ENCODE measurements around the gene PSMB1. TPM values are rescaled to one million over a fixed set of nuclear protein-coding genes. Genes with fewer than 3 reads are reported as not detected.
"Not testable (repeated sequence)": the region's sequence is repeated elsewhere in the genome, so short reads cannot be mapped to it uniquely, and the experiment has no call there.

PSMB1 gene
- total RNA-seq, 1 donor from 2014 or later, result 420 TPM

DNA sequence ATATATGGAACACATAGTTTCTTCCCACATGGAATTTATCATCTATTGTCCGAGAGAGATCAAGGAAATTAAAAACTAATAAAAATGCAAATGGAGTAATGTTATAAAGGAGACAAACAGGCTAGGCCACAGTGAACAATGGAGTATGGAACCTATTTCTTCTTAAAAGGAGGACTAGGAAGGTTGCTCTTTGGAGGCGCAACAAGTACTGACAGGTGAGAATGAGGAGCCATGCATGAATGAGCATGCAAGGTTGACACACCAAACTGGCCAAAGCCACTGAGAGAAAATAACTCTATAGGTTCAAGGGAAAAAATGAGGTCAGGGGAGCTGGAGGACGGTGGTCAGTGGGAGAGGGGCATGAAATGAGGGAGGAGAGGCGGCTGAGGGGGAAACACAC, 40.9 kb downstream of the PSMB1 start:
- no peak overlapping the region for H3K27ac Mint-ChIP-seq
- H3K27me3 Mint-ChIP-seq (ENCODE audit: insufficient read depth, low read depth), result peaks cover 2% of the 10 kb centered on the region
- Histone ChIP-seq H3K36me3 (no peaks in the 10 kb centered on the region), H3K27ac (no peak overlapping the region), H3K9me3 (ENCODE audit: low read depth) (no peaks in the 10 kb centered on the region), H3K79me2 (ENCODE audit: low read depth) (no peaks in the 10 kb centered on the region), H3K27me3 (peaks cover 11% of the 10 kb centered on the region), H3K4me1 (no peaks in the 10 kb centered on the region), H2AFZ (replicated peaks) (no peak overlapping the region), H3K9ac (no peak overlapping the region), H3K4me2 (no peak overlapping the region), H3F3A (ENCODE audit: low read depth) (no peaks in the 10 kb centered on the region), H4K20me1 (ENCODE audit: low read depth) (no peaks in the 10 kb centered on the region), H3K4me3 (no peak overlapping the region)
- H3K4me1 Mint-ChIP-seq, result no peaks in the 10 kb centered on the region
- no peak overlapping the region for H3K4me3 Mint-ChIP-seq
- no peak for DNase-seq (ENCODE audit: low spot score)
- H3K36me3 Mint-ChIP-seq, result no peaks in the 10 kb centered on the region
- peaks cover 9% of the 10 kb centered on the region for H3K9me3 Mint-ChIP-seq
- TF ChIP-seq EZH2 (IDR thresholded peaks at IDR 0.05) (no peak), EZH2phosphoT487 (IDR thresholded peaks at IDR 0.05) (no peak)
- TF ChIP-seq, protein P1, sequence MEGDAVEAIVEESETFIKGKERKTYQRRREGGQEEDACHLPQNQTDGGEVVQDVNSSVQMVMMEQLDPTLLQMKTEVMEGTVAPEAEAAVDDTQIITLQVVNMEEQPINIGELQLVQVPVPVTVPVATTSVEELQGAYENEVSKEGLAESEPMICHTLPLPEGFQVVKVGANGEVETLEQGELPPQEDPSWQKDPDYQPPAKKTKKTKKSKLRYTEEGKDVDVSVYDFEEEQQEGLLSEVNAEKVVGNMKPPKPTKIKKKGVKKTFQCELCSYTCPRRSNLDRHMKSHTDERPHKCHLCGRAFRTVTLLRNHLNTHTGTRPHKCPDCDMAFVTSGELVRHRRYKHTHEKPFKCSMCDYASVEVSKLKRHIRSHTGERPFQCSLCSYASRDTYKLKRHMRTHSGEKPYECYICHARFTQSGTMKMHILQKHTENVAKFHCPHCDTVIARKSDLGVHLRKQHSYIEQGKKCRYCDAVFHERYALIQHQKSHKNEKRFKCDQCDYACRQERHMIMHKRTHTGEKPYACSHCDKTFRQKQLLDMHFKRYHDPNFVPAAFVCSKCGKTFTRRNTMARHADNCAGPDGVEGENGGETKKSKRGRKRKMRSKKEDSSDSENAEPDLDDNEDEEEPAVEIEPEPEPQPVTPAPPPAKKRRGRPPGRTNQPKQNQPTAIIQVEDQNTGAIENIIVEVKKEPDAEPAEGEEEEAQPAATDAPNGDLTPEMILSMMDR (IDR thresholded peaks at IDR 0.05), result no peak

DNA sequence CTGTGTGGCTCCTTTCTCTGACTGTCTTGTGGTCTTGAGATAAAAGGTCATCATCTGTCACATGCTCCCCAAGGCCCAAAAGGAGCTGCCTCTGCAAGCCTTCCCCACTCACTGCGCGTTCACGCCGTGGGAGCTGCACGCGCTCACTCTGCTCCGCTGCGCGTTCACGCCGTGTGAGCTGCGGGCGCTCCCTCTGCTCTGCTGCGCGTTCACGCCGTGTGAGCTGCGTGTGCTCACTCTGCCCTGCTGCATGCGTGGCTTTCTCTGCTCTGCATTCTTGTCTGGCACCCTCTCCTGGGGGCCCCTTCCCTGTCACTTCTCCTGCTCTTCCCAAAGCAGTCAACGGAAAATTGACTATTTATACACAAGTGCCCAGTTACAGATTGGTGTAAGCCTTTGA, 42.5 kb downstream of the PSMB1 start:
- Mint-ChIP-seq H3K27me3 (ENCODE audit: insufficient read depth, low read depth) (peaks cover 2% of the 10 kb centered on the region), H3K4me1 (no peaks in the 10 kb centered on the region), H3K27ac (no peak overlapping the region), H3K4me3 (no peak overlapping the region), H3K9me3 (peaks cover 7% of the 10 kb centered on the region), H3K36me3 (no peaks in the 10 kb centered on the region)
- Histone ChIP-seq H3K4me1 (no peaks in the 10 kb centered on the region), H4K20me1 (ENCODE audit: low read depth) (no peaks in the 10 kb centered on the region), H3K4me2 (no peak overlapping the region), H3K27me3 (peaks cover 11% of the 10 kb centered on the region), H3K9ac (no peak overlapping the region), H3K9me3 (ENCODE audit: low read depth) (no peaks in the 10 kb centered on the region), H3K36me3 (no peaks in the 10 kb centered on the region), H3K27ac (no peak overlapping the region), H3F3A (ENCODE audit: low read depth) (no peaks in the 10 kb centered on the region), H2AFZ (replicated peaks) (no peak overlapping the region), H3K4me3 (no peak overlapping the region), H3K79me2 (ENCODE audit: low read depth) (no peaks in the 10 kb centered on the region)
- DNase-seq (ENCODE audit: low spot score), result no peak
- TF ChIP-seq EZH2phosphoT487 (IDR thresholded peaks at IDR 0.05), result no peak

DNA sequence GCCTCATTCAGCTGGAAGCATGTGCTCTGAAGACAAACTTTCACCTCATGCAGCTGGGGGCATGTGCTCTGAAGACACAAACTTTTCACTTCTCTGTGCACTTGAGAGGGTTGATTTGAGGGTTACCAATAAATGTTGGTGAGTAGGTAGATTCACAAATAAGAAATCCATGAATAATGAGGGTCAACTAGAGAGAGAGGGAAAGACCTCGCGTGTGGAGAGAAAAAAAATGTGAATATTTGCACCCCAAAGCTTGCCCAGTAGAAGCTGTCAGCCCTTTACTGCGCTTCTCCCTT, 43.4 kb downstream of the PSMB1 start:
- Mint-ChIP-seq H3K36me3 (no peaks in the 10 kb centered on the region), H3K27me3 (ENCODE audit: insufficient read depth, low read depth) (peaks cover under 1% of the 10 kb centered on the region), H3K4me1 (no peaks in the 10 kb centered on the region), H3K4me3 (no peak overlapping the region), H3K27ac (no peak overlapping the region), H3K9me3 (peaks cover 1% of the 10 kb centered on the region)
- Histone ChIP-seq H3K27ac (no peak overlapping the region), H3K9ac (no peak overlapping the region), H3K27me3 (peaks cover 11% of the 10 kb centered on the region), H3K9me3 (ENCODE audit: low read depth) (no peaks in the 10 kb centered on the region), H3F3A (ENCODE audit: low read depth) (no peaks in the 10 kb centered on the region), H3K4me2 (no peak overlapping the region), H4K20me1 (ENCODE audit: low read depth) (no peaks in the 10 kb centered on the region), H3K79me2 (ENCODE audit: low read depth) (no peaks in the 10 kb centered on the region), H3K4me3 (no peak overlapping the region), H3K36me3 (no peaks in the 10 kb centered on the region), H2AFZ (replicated peaks) (no peak overlapping the region), H3K4me1 (no peaks in the 10 kb centered on the region)
- no peak for DNase-seq (ENCODE audit: low spot score)
- TF ChIP-seq, protein P1 (IDR thresholded peaks at IDR 0.05), result no peak
- TF ChIP-seq EZH2phosphoT487 (IDR thresholded peaks at IDR 0.05) (no peak), EZH2 (IDR thresholded peaks at IDR 0.05) (no peak)

DNA sequence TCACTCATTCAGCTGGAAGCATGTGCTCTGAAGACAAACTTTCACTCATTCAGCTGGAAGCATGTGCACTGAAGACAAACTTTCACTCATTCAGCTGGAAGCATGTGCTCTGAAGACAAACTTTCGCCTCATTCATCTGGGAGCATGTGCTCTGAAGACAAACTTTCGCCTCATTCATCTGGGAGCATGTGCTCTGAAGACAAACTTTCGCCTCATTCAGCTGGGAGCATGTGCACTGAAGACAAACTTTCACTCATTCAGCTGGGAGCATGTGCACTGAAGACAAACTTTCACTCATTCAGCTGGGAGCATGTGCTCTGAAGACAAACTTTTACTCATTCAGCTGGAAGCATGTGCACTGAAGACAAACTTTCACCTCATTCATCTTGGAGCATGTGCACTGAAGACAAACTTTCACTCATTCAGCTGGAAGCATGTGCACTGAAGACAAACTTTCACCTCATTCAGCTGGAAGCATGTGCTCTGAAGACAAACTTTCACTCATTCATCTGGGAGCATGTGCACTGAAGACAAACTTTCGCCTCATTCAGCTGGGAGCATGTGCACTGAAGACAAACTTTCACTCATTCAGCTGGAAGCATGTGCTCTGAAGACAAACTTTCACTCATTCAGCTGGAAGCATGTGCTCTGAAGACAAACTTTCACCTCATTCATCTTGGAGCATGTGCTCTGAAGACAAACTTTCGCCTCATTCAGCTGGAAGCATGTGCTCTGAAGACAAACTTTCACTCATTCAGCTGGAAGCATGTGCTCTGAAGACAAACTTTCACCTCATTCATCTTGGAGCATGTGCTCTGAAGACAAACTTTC, 44.0 kb downstream of the PSMB1 start:
- not testable (repeated sequence) for H3K27ac ChIP-seq; DNase-seq (ENCODE audit: low spot score); H3K4me1 Mint-ChIP-seq; H3K4me1 ChIP-seq; H3K4me3 Mint-ChIP-seq; H3K9me3 Mint-ChIP-seq; H3K36me3 ChIP-seq; H2AFZ ChIP-seq (replicated peaks); H3K4me2 ChIP-seq; H3K9me3 ChIP-seq (ENCODE audit: low read depth); H3K27me3 Mint-ChIP-seq (ENCODE audit: insufficient read depth, low read depth); H3K9ac ChIP-seq; H3K79me2 ChIP-seq (ENCODE audit: low read depth); H4K20me1 ChIP-seq (ENCODE audit: low read depth); H3K4me3 ChIP-seq; H3K27ac Mint-ChIP-seq; H3K36me3 Mint-ChIP-seq; H3F3A ChIP-seq (ENCODE audit: low read depth)
- H3K27me3 ChIP-seq, result peaks cover 11% of the 10 kb centered on the region

DNA sequence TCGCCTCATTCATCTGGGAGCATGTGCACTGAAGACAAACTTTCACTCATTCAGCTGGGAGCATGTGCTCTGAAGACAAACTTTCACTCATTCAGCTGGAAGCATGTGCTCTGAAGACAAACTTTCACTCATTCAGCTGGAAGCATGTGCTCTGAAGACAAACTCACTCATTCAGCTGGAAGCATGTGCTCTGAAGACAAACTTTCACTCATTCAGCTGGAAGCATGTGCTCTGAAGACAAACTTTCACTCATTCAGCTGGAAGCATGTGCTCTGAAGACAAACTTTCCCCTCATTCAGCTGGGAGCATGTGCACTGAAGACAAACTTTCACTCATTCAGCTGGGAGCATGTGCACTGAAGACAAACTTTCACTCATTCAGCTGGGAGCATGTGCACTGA, 44.8 kb downstream of the PSMB1 start:
- not testable (repeated sequence) for DNase-seq (ENCODE audit: low spot score); H3K4me3 Mint-ChIP-seq; H3K27me3 Mint-ChIP-seq (ENCODE audit: insufficient read depth, low read depth); H3K36me3 ChIP-seq; H3K4me3 ChIP-seq; H3K9me3 ChIP-seq (ENCODE audit: low read depth); H3K9me3 Mint-ChIP-seq; H3K27ac ChIP-seq; H3K27ac Mint-ChIP-seq; H3K4me1 Mint-ChIP-seq; H3K79me2 ChIP-seq (ENCODE audit: low read depth); H2AFZ ChIP-seq (replicated peaks); H3F3A ChIP-seq (ENCODE audit: low read depth); H3K4me1 ChIP-seq; H3K4me2 ChIP-seq; H4K20me1 ChIP-seq (ENCODE audit: low read depth); H3K9ac ChIP-seq; H3K36me3 Mint-ChIP-seq
- peaks cover 11% of the 10 kb centered on the region for H3K27me3 ChIP-seq

DNA sequence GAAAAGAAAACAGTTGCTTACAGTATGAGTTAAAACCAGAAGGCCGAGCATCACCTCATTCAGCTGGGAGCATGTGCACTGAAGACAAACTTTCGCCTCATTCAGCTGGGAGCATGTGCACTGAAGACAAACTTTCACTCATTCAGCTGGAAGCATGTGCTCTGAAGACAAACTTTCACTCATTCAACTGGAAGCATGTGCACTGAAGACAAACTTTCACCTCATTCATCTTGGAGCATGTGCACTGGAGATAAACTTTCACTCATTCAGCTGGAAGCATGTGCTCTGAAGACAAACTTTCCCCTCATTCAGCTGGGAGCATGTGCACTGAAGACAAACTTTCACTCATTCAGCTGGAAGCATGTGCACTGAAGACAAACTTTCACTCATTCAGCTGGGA, 45.4 kb downstream of the PSMB1 start:
- not testable (repeated sequence) for H4K20me1 ChIP-seq (ENCODE audit: low read depth); H3K36me3 Mint-ChIP-seq; H3F3A ChIP-seq (ENCODE audit: low read depth); H3K79me2 ChIP-seq (ENCODE audit: low read depth); H3K27ac ChIP-seq; H3K27me3 Mint-ChIP-seq (ENCODE audit: insufficient read depth, low read depth); H3K9me3 Mint-ChIP-seq; H3K4me2 ChIP-seq; H3K4me1 ChIP-seq; H3K4me1 Mint-ChIP-seq; DNase-seq (ENCODE audit: low spot score); H3K36me3 ChIP-seq; H3K9me3 ChIP-seq (ENCODE audit: low read depth); H2AFZ ChIP-seq (replicated peaks); H3K4me3 Mint-ChIP-seq; H3K9ac ChIP-seq; H3K4me3 ChIP-seq; H3K27ac Mint-ChIP-seq
- peaks cover 11% of the 10 kb centered on the region for H3K27me3 ChIP-seq
